ENCODE data around the gene COL5A1.
"Not testable (repeated sequence)": the region's sequence is repeated elsewhere in the genome, so short reads cannot be mapped to it uniquely, and the experiment has no call there.

COL5A1 gene

GRCh38 chr9:134712243-134712642 is 70.6 kb downstream of the COL5A1 start:
- DNase-seq: no peak

GRCh38 chr9:134712926-134713325 is 71.3 kb downstream of the COL5A1 start:
- no peak for DNase-seq

- not testable (repeated sequence) for DNase-seq
These were observed 73.9 kb downstream of the COL5A1 start for GRCh38 chr9:134715536-134715935.

- DNase-seq: no peak
These were observed 74.5 kb downstream of the COL5A1 start for GRCh38 chr9:134716067-134716466.

GRCh38 chr9:134717056-134717455 is 75.5 kb downstream of the COL5A1 start:
- DNase-seq: no peak

GRCh38 chr9:134717924-134718645 is 76.5 kb downstream of the COL5A1 start:
- no peak for DNase-seq

- DNase-seq: no peak
These were observed 77.7 kb downstream of the COL5A1 start for GRCh38 chr9:134719331-134719730.

- DNase-seq: no peak
These were observed 78.6 kb downstream of the COL5A1 start for GRCh38 chr9:134720136-134720753.

- no peak for DNase-seq
These were observed 79.2 kb downstream of the COL5A1 start for GRCh38 chr9:134720796-134721195.

- DNase-seq: no peak
These were observed 79.7 kb downstream of the COL5A1 start for GRCh38 chr9:134721344-134721743.

GRCh38 chr9:134722120-134722701 is 80.6 kb downstream of the COL5A1 start:
- DNase-seq: no peak

- DNase-seq: no peak
These were observed 81.4 kb downstream of the COL5A1 start for GRCh38 chr9:134723037-134723436.

GRCh38 chr9:134723491-134724190 is 82.0 kb downstream of the COL5A1 start:
- DNase-seq: no peak

- no peak for DNase-seq
These were observed 82.8 kb downstream of the COL5A1 start for GRCh38 chr9:134724202-134724911.

GRCh38 chr9:134724912-134725604 is 83.5 kb downstream of the COL5A1 start:
- DNase-seq: no peak

- DNase-seq: no peak
These were observed 84.0 kb downstream of the COL5A1 start for GRCh38 chr9:134725605-134725940.

GRCh38 chr9:134726026-134726721 is 84.6 kb downstream of the COL5A1 start:
- DNase-seq: no peak

- no peak for DNase-seq
These were observed 85.1 kb downstream of the COL5A1 start for GRCh38 chr9:134726722-134727034.

GRCh38 chr9:134728021-134728795 is 86.6 kb downstream of the COL5A1 start:
- no peak for DNase-seq

- no peak for DNase-seq
These were observed 87.3 kb downstream of the COL5A1 start for GRCh38 chr9:134728801-134729495.
